ENCODE data around the gene OR4S1.
A peak's percentile ranks its signal among the peaks of the same experiment; 100 is the strongest.
"Not testable (repeated sequence)": the region's sequence is repeated elsewhere in the genome, so short reads cannot be mapped to it uniquely, and the experiment has no call there.

OR4S1 gene, protein sequence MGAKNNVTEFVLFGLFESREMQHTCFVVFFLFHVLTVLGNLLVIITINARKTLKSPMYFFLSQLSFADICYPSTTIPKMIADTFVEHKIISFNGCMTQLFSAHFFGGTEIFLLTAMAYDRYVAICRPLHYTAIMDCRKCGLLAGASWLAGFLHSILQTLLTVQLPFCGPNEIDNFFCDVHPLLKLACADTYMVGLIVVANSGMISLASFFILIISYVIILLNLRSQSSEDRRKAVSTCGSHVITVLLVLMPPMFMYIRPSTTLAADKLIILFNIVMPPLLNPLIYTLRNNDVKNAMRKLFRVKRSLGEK
- 0 reads per million in 4 donors for total RNA-seq

DNA sequence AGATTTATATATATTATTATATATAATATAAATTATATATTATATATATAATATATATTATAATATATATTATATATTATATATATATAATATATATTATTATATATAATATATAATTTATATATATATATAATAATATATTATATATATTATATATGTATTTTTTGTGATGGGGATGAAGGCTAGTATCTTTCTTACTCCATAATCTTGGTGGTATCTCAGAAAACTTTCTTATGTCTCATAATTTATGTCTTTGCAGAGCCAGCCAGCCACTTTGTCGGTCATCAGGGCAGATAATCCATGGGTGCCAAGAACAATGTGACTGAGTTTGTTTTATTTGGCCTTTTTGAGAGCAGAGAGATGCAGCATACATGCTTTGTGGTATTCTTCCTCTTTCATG is at the start of gene OR4S1:
Gene OR4S1, plus strand, starts transcription at position 301 of the 400 bp plus-strand sequence. Its CDS starts 0 bp downstream, at position 301.
- DNase-seq: no peak

DNA sequence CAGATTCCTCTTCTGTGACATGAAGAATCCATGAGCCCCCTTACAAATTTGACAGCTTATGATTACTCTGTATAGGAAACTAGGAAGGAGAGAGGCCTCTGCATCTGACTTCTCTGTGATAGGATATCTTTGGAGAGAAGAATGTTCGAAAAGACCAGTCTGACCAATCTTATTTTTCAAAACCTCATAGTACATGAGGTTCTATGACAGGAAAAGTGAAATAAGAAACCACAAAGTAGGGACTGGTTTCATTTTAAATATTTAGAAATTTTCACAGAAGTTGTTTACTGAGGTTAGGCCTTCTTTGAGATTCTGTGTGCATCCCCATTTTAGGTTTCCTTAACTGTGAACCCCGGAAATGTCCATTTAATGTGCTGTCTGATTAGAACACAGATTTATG is 44.4 kb upstream of the OR4S1 start:
- no peak for DNase-seq

DNA sequence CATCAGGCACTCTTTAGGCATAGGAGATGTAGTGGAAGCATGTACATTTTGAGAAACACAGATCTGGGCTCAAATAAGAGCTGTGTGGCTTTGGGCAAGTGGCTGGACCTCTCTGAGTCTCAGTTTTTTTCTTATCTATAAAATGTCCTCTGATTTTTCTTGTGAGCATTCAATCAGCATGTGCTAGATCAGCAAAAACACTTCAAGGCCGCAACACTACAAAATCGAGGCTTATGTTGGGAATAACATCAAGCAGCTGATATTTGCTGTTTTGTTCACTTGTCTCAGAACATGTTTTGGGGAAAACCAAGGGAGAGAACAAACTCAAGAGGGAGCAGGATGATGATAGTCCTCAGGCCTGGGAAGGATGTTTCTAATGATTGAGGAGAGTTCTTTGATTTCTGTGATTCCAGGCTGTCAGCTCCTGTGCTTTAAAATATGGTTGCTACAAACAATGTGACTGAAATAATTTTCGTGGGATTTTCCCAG is 42.6 kb upstream of the OR4S1 start, which contains the start of gene OR4X1:
Gene OR4X1, plus strand, starts transcription at position 439 of the 489 bp plus-strand sequence. Its CDS starts 0 bp downstream, at position 439.
- DNase-seq: no peak

DNA sequence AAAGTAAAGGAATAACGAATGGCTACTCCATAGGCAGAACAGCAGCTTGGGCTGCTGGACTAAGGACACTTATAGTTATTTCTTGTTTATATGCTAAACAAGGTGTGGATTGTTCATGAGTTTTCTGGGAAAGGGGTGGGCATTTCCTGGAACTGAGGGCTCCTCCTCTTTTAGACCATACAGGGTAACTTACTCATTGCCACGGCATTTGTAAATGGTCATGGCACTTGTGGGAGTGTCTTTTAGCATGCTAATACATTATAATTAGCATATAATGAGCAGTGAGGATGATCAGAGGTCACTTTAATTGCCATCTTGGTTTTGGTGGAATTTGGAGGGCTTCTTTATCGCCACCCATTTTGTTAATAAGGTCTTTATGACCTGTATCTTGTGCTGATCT is 35.4 kb upstream of the OR4S1 start:
- no peak for DNase-seq

DNA sequence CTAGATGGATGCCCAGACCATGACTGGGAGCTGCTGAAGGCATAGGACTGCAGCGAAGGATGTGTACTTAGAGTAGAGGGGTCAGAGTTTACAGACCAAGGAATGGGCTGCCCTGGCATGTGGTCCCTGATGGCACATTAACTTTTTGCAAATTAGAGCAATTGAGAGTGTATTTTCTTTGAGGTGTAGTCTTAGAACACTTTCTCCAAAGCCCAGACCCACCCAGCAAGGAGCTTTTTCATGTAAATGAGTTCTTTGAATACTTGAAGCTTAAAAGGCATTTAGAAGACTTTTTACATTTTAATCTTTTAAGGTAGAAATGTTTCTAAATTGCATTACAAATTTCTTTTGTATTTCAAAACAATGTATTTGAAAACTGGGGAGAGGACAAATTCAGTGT is 33.4 kb upstream of the OR4S1 start:
- DNase-seq: no peak

DNA sequence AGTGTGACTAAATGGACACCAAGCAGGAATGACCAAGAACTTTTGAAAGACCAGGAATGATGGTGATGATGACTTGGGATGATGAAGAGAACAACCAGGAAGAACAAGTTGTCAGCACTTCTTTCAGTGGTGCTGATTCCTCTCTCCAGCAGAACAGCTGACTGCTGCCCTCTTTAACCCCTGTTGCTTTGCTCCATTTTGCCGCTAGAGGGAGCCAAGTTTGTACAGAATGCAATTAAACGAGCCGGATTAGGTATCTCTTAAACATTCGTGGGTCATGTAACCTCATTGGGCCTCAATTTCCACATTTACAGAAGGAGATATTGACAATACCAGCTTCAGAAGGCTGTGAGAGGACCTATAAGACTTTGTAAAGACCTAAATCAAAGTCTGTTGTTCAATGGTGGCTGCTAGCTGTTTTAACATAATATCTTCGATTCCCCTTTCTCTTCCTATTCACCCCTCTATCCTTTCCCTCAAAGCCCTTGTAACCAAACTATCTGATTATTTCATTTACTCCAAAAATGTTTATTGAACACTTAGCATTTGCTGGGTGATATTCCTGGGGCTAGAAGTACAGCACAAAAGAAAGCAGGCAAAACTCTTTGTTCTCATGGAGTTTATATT is 1.9 kb downstream of the OR4S1 start:
- DNase-seq: peak; percentile 19 to 58 (median 41)

DNA sequence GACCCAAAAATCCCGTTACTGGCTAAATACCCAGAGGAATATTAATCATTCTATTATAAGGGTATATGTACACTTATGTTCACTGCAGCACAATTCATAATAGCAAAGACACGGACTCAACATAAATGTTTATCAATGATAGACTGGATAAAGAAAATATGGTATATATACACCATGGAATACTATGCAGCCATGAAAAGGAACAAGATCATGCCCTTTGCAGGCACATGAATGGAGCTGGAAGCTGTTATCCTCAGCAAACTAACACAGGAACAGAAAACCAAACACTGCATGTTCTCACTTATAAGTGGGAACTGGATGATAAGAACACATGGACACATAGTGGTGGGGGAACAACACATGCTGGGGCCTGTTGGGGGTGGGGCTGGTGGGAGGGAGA is 7.6 kb downstream of the OR4S1 start:
- DNase-seq: not testable (repeated sequence)

DNA sequence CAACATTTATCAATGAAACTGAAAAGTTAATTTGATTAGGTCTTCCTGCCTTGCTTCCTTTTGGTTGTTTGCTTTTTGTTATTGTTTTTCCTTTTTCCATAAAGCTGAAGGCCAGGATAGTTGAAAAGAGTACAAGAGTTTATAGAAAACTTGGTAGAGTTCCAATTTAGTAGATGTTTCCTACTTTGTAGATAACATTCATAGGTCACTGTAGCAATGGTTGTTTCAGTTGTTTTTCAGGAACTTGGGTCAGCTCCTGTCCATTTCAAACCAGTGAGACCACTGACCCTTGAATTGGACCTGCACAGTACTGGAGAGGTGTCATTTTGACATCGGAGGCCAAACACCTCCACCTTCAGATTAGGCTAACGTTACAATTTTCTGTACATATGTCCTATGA is 13.8 kb downstream of the OR4S1 start:
- not testable (repeated sequence) for DNase-seq

DNA sequence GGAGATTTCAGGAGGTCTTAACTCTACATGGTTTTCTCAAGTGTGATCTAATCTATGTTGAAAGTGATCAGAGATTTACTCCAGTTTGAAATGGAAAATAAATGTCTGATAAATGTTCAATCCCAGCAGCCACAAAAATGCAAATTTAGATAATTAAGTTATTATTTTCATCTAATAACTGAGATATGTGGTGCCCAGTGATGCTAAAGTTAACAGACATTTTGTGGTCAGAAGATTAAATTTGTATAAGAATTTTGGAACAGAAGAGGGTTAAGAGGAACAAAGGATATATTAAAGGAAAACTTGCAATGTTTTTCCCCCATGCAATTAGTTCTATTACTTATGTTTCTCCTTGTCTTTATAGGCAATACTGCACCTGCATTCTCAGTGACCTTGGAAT is 18.6 kb downstream of the OR4S1 start, which contains the start of gene OR4C3:
Gene OR4C3, plus strand, starts transcription at position 301 of the 400 bp plus-strand sequence. CDS start 102 bp downstream, outside the sequence.
- DNase-seq: not testable (repeated sequence)

DNA sequence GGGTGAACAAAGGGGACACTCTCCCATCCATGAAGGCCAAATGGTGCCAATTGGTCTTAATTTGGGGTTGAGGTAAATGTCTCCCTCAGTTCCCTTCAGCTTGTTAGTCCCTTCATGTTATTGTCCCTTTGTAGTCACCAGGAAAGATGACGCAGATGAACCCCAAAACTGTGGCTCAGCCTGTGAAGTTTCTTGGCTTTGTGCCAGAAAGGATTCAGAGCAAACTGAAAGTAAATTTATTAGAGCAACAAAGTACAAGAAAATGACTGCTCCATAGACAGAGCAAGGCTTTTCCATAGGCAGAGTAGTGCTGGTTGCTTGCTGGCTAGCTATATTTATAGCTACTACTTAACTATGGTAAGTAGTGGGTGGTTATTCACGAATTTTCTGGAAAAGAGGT is 35.4 kb downstream of the OR4S1 start:
- DNase-seq: no peak

DNA sequence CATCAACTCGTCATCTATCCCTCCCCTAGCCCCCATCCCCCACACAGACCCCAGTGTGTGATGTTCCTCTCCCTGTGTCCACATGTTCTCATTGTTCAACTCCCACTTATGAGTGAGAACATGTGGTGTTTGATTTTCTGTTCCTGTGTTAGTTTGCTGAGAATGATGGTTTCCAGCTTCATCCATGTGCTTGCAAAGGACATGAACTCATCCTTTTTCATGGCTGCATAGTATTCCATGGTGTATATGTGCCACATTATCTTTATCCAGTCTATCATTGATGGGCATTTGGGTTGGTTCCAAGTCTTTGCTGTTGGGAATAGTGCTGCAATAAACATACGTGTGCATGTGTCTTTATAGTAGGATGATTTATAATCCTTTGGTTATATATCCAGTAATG is 36.5 kb downstream of the OR4S1 start:
- not testable (repeated sequence) for DNase-seq

DNA sequence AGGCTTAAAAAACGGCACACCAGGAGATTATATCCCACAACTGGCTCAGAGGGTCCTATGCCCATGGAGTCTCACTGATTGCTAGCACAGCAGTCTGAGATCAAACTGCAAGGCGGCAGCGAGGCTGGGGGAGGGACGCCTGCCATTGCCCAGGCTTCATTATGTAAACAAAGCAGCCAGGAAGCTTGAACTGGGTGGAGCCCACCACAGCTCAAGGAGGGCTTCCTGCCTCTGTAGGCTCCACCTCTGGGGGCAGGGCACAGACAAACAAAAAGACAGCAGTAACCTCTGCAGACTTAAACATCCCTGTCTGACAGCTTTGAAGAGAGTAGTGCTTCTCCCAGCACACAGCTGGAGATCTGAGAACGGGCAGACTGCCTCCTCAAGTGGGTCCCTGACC is 40.3 kb downstream of the OR4S1 start:
- not testable (repeated sequence) for DNase-seq

DNA sequence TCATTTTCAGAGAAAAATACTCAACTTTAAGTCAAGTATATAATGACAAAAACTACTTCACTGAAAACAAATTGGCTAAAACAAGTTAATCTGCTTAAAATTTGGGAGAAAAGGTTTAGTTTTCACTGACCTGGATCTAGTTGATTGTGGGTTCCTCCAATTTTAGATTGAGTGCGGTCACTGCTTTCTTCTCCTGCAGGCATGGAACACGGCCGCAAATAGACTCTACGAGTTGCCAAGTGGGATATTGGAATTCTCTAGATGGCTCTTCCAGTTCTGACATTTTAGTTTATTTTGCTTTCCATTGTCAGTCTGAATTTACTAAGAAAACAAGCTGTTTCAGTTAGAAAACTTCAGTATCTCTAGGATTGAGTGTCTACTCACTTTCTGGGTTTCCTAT is 48.0 kb downstream of the OR4S1 start:
- no peak for DNase-seq

DNA sequence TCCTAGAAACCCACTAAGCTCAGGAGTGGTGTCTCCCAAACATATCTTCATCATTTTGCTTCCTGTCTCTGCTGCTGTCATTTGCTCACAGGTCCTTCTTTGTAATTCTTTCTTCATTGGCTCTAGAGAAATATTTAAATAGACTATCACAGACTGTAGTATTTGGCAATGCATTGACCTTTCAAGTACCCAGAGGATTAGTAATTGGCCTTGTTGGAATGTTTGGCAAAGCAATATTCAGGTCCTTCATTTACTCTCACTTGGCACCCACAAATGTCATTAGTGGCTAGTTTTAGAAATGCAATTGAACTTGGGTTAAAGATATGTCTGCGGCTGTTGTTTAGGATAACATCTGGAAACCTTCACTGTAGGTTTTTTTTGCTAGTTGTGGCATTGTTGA is 48.7 kb downstream of the OR4S1 start:
- no peak for DNase-seq

Measured in T-helper 1 cell (primary cell).